Activated T-helper 1 cell treated with anti-CD3 and anti-CD28 coated beads, Interleukin-2, amount 50 U/mL, for 16 hours (primary cell): ENCODE data around the gene ANKRD11.

Source experiments
- DNase-seq, 2 donors: peaks; one replicate each; pipeline ENCODE4 v3.0.0-alpha.2; 2020; ENCODE audit warnings: low read depth in 1 of 2, low spot score in 1 of 2

Gene ANKRD11

GRCh38 chr16:89289428-89290395 is 200.6 kb downstream of the ANKRD11 start:
- DNase-seq = peak; percentile 33 to 43

- DNase-seq = no peak
Measured at GRCh38 chr16:89288966-89289365, 201.4 kb downstream of the ANKRD11 start.

DNA sequence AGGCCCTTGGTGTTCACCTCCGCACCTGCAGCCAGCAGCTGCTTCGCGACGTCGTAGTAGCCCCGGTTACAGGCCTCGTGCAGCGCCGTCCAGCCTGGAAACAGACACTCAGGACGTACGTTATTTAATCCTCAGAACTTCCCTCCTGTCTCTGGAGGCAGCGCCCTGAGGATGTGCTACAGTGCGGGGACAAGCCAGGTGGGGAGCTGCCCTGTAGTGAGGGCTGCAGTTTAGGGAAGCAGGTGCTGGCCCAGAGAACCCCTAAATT is 201.8 kb downstream of the ANKRD11 start:
- DNase-seq = no peak

GRCh38 chr16:89287777-89288576 is 202.4 kb downstream of the ANKRD11 start:
- no peak for DNase-seq

DNA sequence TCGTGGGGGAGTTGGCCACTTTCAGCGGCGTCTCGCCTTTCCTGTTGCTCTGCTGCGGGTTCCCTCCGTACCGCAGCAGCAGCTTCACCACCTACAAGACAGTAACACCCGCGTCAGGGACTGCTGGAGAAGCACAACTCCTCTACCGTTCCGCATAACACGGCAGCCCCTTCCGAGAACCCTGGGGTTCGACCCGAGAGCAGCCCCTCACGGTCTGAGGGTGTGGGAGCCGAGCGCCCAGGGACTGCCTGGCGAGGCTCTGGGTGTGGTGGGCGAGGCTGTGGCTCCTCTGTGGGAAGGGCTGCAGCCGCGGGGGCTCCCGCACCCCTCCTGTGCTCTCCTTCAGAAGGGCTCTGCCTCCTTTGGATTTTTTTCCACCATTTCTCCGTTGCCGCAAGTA is 204.3 kb downstream of the ANKRD11 start:
- DNase-seq = no peak

- no peak for DNase-seq
Measured at GRCh38 chr16:89285381-89285780, 205.0 kb downstream of the ANKRD11 start.

GRCh38 chr16:89283449-89283848 is 206.9 kb downstream of the ANKRD11 start:
- no peak for DNase-seq

DNA sequence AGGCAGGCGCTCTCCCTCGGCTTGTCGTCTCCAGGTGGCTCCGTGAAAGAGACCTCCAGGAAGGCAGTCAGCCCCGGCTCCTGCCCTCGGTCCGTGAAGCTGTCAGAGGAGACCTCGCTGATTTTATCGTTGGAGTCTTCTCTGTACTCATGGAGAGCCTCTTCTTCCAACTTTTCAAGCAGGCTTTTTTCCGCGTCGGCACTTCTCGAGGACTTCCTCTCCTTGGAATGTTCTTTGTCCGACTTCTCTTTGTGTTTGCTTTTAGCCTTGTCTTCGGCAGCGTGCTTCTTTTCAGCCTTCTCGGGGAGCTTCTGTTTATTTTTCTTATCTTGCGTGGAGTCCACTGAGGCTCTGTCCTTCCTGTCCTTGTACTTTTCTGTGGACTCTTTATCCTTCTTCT is 207.8 kb downstream of the ANKRD11 start:
- DNase-seq = no peak

- DNase-seq = no peak
Measured at GRCh38 chr16:89281829-89282228, 208.5 kb downstream of the ANKRD11 start.

- no peak for DNase-seq
Measured at GRCh38 chr16:89281189-89281577, 209.2 kb downstream of the ANKRD11 start.

DNA sequence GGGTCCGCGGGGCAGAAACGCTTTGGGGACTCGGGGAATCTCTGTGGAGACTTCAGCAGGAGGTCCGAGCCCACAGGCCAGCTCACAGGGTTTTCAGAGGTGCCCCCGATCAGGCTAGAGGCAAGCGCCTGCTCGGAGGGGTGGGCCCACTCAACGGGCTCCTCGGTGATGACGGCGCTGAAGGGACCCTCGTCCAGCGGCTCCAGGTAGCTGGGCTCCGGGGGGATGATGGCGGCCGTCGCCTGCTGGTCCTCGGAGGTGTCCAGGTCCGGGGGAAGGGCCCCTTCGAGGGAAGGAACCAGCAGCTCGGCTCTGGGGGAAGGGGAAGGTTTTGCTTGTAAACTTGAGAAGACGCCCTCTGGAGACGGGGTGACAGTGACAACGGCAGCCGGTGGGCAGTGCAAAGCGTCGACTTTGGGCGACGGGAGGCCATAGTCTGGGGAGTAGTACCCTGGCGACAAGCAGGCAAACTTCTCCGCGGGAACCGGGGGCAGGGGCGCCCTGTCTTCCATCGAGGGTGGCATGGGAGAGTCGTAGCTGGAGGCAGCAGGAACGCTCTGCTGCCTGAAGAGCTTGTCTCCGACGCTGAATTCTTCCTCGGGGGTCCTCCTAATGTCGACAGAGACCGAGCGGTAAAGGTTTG is 209.7 kb downstream of the ANKRD11 start:
- DNase-seq = no peak

DNA sequence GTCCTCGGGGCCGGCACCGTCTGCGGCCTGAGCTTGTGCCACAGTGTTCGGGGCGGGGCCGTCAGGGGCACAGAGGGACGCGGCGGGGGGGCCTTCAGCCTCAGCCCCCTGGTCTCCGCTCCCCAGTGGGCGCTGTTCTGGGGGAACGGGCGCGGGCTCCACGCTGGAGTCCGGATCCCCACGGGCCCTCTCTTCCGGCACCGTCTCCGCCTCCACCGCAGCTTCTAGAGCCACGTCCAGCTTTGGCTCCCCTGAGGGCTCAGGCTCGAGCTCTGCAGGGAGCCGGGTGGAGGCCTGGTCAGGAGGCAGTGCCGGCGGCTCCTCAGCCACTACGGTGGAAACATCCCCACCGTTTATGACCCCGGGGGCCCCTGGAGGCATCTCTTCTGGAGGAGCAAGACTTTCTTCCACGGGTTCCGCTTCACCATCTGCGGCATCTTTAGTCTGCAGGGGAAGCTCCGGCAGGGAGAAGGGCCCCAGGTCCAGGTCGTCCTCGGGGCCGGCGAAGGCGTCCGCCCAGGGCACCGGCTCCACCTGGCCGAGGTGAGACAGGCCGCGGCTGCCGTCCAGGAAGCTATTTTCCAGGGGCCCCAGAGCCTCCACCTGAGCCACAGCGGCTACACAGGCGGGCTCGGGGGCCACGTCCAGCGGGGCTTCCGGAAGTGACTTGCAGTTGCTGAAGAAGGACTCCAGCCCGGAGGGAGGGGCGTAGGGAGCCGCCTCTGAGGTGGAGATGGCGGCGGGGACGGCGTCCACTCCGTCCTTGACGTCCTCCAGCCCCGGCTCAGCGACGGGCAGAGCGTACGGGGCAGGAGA is 210.5 kb downstream of the ANKRD11 start:
- DNase-seq = no peak

DNA sequence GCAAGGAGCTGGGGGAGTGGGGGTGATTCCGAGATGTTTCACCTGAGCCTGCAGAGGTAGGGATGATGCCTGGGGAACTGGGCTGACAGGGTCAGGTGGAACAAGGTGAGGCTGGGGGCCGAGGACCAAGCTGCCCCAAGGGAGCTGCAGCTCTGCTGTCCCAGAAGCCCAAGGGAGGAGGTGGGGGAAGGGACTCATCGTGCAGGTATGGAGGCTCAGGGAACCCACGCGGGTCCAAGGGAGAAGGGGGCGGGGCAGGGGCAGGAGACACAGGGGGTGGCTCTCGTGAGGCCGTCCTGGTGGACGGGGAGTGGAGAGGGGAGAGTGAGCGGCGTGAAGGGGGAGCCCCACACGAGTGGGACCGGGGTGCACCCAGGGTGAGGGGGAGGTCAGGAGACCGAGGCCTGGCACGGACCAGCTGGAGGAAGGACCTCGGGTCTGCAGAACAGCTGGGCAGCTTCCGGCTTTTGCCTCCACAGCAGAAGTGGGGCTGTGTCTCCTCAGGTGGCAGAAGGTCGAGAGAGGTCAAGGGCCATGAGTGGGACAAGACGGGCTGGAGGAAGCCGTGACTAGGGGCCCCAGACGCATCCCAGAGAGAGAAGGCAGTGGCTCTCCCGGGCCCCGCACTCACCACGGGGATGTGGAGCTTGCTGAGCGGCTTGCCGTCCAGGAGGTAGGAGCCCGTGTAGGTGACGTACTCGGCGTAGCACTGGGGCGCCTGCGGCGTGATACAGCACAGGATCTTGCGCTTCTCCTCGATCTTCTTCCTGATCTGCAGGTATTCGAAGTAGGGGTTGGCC is 211.7 kb downstream of the ANKRD11 start:
- DNase-seq = no peak

DNA sequence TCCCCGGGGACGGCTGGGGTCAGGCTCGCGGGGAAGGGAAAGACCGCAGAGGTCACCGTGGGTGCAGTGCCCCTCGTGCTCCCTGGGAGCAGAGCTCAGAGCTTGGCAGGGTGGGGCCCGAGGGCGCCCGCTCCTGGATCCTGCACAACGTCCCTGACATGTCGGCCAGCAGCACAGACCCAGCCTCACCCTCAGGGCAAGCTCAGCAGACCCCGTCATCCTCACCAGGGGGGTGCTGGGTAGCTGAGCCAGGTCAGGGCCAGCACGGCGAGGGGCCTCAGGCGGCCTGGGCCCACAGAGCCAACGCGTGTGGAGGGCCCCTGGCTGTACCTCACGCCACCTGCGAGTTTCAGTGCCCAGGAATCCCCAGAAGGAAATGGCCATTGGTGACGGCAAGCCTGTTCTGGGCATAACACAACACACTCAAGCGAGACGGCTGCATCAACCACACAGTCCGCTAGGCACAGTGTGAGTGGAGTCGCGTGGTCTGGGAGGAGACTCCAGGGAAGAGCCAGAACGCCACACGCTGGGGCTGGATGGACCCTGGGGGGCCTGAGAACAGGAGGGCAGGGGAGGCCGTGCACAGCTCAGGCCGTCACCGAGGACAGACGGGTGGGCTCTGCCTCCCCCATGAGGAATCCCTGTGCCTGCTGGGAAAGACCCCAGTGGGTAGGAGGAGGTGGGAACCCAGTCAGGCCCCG is 212.6 kb downstream of the ANKRD11 start:
- DNase-seq = no peak

DNA sequence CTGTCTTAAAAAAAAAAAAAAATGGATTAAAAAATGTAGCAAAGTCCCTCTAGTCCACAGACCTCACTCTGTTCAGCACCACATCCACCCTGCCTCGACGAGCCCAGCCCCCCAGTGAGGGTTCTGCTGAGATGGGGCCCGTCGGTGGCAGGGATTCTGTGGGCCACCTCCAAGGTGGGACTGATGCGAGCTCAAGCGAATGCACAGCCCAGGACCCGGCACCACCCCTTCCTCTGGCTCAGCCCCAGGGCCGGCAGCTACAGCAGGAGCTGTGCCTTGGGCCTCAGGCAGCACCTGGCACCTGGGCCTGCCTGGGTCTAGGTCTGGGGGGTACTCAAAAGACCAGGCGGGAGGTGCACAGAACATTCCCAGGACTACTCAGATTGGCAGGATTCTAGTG is 213.3 kb downstream of the ANKRD11 start:
- DNase-seq = no peak

- DNase-seq = no peak
Measured at GRCh38 chr16:89275837-89276720, 214.3 kb downstream of the ANKRD11 start.

GRCh38 chr16:89275284-89275584 is 215.1 kb downstream of the ANKRD11 start:
- no peak for DNase-seq

DNA sequence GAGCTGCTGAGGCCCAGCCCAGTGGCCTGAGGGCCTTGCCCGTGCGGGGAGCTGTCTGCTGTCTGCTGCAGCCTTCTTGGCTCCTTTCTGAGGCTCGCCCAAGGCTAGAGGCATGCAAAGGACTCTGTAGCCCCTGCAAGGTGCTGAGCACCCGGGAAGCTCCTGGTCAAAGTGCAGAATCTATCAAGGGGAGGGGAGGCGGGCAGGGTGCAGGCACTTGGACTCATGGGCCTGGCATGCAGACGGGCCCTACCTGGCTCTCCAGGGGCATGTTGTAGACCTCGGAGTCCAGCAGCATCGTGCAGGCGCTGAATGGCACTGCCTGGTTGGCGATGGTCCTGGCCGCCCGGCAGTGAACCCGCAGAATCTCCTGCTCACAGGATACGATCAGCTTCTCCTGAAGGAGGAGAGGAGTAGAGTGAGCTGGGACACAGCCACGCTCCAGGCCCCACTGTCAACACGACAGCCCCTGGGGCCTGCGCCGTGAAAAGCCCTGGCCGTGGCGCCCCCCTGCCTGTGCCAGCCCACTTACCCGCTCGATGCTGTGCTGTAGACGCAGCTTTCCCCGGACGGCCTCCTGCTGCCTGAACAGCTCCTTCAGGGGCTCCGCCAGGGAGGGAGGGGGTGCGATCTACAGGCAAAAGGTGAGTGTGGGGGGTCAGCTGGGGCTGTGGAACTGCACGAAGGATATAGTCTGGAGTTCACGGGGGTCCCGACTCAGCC is 215.6 kb downstream of the ANKRD11 start:
- no peak for DNase-seq
